GM19397 (cell line): ENCODE measurements around the gene STXBP6.

ENCODE experiments used
- ATAC-seq: cut with Tn5 transposase; IDR thresholded peaks from one replicate; pipeline ENCODE4 v1.9.1; 2021; ENCODE audit warnings: mild to moderate bottlenecking, moderate library complexity; ENCODE audit not compliant: unreplicated experiment

STXBP6 gene

GRCh38 chr14:24891987-24892496, 157.9 kb downstream of the STXBP6 start:
- no peak for ATAC-seq

GRCh38 chr14:24890716-24891115, 159.2 kb downstream of the STXBP6 start:
- ATAC-seq = no peak

- ATAC-seq = no peak
Observed at GRCh38 chr14:24889843-24890242, 160.1 kb downstream of the STXBP6 start.

- no peak for ATAC-seq
Observed at GRCh38 chr14:24888532-24888931, 161.4 kb downstream of the STXBP6 start.

GRCh38 chr14:24887623-24888304, 162.2 kb downstream of the STXBP6 start:
- no peak for ATAC-seq

- no peak for ATAC-seq
Observed at GRCh38 chr14:24885410-24885913, 164.5 kb downstream of the STXBP6 start.

GRCh38 chr14:24883576-24883975, 166.4 kb downstream of the STXBP6 start:
- ATAC-seq = no peak

- no peak for ATAC-seq
Observed at GRCh38 chr14:24881116-24881893, 168.6 kb downstream of the STXBP6 start.

- ATAC-seq = no peak
Observed at GRCh38 chr14:24880689-24881088, 169.3 kb downstream of the STXBP6 start.

GRCh38 chr14:24879661-24880386, 170.1 kb downstream of the STXBP6 start:
- no peak for ATAC-seq

- no peak for ATAC-seq
Observed at GRCh38 chr14:24876996-24877395, 173.0 kb downstream of the STXBP6 start.

GRCh38 chr14:24875991-24876878, 173.7 kb downstream of the STXBP6 start:
- ATAC-seq = no peak

- ATAC-seq = no peak
Observed at GRCh38 chr14:24875203-24875838, 174.6 kb downstream of the STXBP6 start.

GRCh38 chr14:24874514-24875202, 175.3 kb downstream of the STXBP6 start:
- ATAC-seq = no peak

GRCh38 chr14:24873551-24873950, 176.4 kb downstream of the STXBP6 start:
- no peak for ATAC-seq

GRCh38 chr14:24870949-24871701, 178.8 kb downstream of the STXBP6 start:
- ATAC-seq = no peak

- no peak for ATAC-seq
Observed at GRCh38 chr14:24868389-24868788, 181.6 kb downstream of the STXBP6 start.

GRCh38 chr14:24866067-24866639, 183.8 kb downstream of the STXBP6 start:
- no peak for ATAC-seq
